ENCODE data around the gene LPP.

DNA sequence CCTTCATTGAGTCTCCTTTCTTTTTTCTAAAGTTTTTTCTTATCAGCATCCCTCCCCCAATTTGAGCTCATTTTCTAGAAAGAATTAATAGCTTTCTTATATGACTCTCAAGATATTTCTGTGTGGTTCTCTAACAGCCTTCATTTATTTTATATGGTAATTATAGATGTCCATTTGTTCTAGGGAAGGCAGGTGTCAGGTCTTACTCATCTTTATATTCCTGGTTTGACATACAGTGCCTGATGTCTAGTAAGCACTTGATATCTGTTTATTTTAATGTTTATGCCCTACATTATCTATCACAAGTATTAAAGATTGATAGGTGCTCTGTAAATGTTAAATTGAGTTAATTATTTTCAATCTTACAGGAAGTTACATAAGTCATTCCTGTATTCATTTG is 591.1 kb downstream of the LPP start:
- TF ChIP-seq, protein P1, sequence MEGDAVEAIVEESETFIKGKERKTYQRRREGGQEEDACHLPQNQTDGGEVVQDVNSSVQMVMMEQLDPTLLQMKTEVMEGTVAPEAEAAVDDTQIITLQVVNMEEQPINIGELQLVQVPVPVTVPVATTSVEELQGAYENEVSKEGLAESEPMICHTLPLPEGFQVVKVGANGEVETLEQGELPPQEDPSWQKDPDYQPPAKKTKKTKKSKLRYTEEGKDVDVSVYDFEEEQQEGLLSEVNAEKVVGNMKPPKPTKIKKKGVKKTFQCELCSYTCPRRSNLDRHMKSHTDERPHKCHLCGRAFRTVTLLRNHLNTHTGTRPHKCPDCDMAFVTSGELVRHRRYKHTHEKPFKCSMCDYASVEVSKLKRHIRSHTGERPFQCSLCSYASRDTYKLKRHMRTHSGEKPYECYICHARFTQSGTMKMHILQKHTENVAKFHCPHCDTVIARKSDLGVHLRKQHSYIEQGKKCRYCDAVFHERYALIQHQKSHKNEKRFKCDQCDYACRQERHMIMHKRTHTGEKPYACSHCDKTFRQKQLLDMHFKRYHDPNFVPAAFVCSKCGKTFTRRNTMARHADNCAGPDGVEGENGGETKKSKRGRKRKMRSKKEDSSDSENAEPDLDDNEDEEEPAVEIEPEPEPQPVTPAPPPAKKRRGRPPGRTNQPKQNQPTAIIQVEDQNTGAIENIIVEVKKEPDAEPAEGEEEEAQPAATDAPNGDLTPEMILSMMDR (IDR thresholded peaks at IDR 0.05): no peak
- no peak for TF ChIP-seq POLR2AphosphoS5 (IDR thresholded peaks at IDR 0.05)
- TF ChIP-seq EP300 (IDR thresholded peaks at IDR 0.05): no peak
